Chondrocyte (in vitro differentiated cells): Measurements from ENCODE around the gene CCL13. TPM values are rescaled to one million over a fixed set of nuclear protein-coding genes. Genes with fewer than 3 reads are reported as not detected.

Source experiments
- DNase-seq: peaks from one replicate; pipeline ENCODE4 v3.0.0; 2021; ENCODE audit warnings: mixed read lengths, low spot score
- H3K27ac Mint-ChIP-seq: one replicate; pipeline ENCODE4 v1.8.0; 2021; ENCODE audit warnings: mild to moderate bottlenecking, moderate library complexity, mixed read lengths; ENCODE audit not compliant: unreplicated experiment
- H3K27me3 Mint-ChIP-seq: 2 replicates; pipeline ENCODE4 v1.8.0; 2021; ENCODE audit warnings: low read depth, mixed read lengths
- H3K36me3 Mint-ChIP-seq: 2 replicates; pipeline ENCODE4 v1.8.0; 2021; ENCODE audit warnings: low read depth, mixed read lengths
- H3K4me1 Mint-ChIP-seq: 2 replicates; pipeline ENCODE4 v1.8.0; 2021; ENCODE audit warnings: low read depth, mild to moderate bottlenecking, mixed read lengths
- H3K4me3 Mint-ChIP-seq: one replicate; pipeline ENCODE4 v1.8.0; 2021; ENCODE audit warnings: mild to moderate bottlenecking, moderate library complexity, mixed read lengths; ENCODE audit not compliant: unreplicated experiment
- H3K9me3 Mint-ChIP-seq: 2 replicates; pipeline ENCODE4 v1.8.0; 2021; ENCODE audit warnings: low read depth, mixed read lengths
- CTCF ChIP-seq: fragments of 200-600 bp; sonication (generic); IDR thresholded peaks from 2 replicates; pipeline ENCODE4 v1.5.0; 2021; ENCODE audit warnings: antibody characterized with exemption, mild to moderate bottlenecking, moderate library complexity
- total RNA-seq: library from RNA; stranded (reverse); gene quantifications from 3 replicates; pipeline ENCODE4 v1.2.1, GENCODE V29; 2021

CCL13 gene
- total RNA-seq, 1 donor from 2014 or later = not detected

DNA sequence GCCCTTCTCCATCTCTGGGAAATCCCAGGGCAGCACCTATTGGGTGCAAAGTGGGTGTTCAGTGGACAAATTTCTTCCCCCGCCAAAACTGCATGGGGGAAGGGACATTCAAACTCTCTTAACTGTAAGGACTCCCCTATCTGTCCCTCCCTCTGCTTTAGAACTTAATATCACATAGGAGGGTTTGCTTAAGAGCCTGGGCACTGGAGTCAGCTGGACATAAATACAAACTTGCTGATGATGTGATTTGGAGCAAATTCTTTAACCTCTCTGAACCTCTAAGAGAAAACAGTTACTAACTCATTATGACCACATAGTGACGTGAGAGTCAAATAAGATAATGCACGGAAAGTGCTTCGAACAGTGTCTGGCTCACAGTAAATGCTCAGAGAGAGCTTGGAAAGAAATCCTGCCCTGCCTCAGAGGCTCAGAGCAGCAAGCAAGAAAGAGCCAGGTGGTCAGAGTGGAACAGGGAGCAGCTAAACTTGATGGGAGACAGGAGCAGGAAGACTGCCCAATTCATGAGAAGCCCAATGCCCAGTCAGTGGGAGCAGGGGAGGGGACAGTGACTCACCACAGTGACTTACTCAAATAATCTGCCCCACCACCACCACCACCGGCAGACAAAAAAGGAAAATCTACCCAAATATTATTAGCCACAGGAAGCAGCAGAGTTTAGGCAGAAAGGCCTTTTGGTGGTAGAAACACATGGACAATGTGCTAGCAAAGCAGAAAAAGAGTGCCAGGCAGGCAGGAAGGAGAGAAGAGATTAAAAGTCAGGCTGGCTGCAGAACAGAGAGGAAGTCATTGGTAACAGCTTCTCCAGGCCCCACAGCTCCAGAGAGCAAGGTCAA, 30.6 kb downstream of the CCL13 start:
- H3K4me1 Mint-ChIP-seq = peaks cover 6% of the 10 kb centered on the region
- no peaks in the 10 kb centered on the region for H3K36me3 Mint-ChIP-seq
- no peak for DNase-seq
- peak overlapping the region; percentile 8 for H3K27ac Mint-ChIP-seq
- H3K27me3 Mint-ChIP-seq = peaks cover 10% of the 10 kb centered on the region
- TF ChIP-seq CTCF = no peak
- no peaks in the 10 kb centered on the region for H3K9me3 Mint-ChIP-seq
- H3K4me3 Mint-ChIP-seq = no peak overlapping the region

- Mint-ChIP-seq H3K9me3 (no peaks in the 10 kb centered on the region), H3K36me3 (no peaks in the 10 kb centered on the region), H3K4me1 (peaks cover 6% of the 10 kb centered on the region), H3K27me3 (peaks cover 10% of the 10 kb centered on the region), H3K27ac (peak overlapping the region; percentile 8), H3K4me3 (no peak overlapping the region)
- TF ChIP-seq CTCF = no peak
- DNase-seq = no peak
Measured at GRCh38 chr17:34387566-34387965, 31.3 kb downstream of the CCL13 start.

DNA sequence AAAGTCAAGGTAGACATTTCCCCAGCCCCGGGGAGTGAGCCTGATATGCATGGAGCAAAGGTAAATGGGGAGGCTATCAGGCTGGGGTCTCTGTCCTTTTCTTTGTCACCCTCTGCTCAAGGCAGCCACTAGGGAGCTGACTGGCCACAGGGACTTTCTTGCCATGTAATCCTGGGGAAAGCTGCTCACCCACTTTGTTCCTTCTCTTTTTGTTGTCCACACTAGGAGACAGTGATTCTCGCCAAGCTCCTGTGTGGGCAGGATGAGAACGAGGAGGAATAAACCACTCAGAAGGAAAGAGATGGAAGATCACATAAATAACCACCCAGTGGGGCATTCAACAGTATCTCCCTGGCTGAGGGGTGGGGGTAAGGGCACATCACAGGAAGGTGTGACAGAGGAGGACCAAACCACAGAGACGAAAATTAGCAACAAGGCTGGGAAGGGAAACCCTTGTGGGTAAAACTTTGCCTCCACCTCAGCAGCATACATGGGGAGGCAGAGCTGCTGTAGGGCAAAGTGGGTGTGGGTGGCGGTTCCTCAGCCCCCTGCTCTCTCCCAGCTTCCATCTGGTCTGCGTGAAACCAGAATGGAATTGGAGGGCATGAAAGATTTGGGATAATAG, 33.0 kb downstream of the CCL13 start:
- Mint-ChIP-seq H3K4me3 (no peak overlapping the region), H3K4me1 (peaks cover 6% of the 10 kb centered on the region), H3K9me3 (no peaks in the 10 kb centered on the region), H3K27ac (no peak overlapping the region), H3K36me3 (no peaks in the 10 kb centered on the region), H3K27me3 (peaks cover 12% of the 10 kb centered on the region)
- no peak for DNase-seq
- TF ChIP-seq CTCF = no peak

- H3K4me3 Mint-ChIP-seq = no peak overlapping the region
- H3K4me1 Mint-ChIP-seq = peaks cover 6% of the 10 kb centered on the region
- no peak for DNase-seq
- no peak overlapping the region for H3K27ac Mint-ChIP-seq
- no peak for TF ChIP-seq CTCF
- H3K9me3 Mint-ChIP-seq = no peaks in the 10 kb centered on the region
- no peaks in the 10 kb centered on the region for H3K36me3 Mint-ChIP-seq
- H3K27me3 Mint-ChIP-seq = peaks cover 13% of the 10 kb centered on the region
Measured at GRCh38 chr17:34390649-34391048, 34.4 kb downstream of the CCL13 start.

GRCh38 chr17:34391241-34391640, 35.0 kb downstream of the CCL13 start:
- peaks cover 13% of the 10 kb centered on the region for H3K27me3 Mint-ChIP-seq
- H3K9me3 Mint-ChIP-seq = no peaks in the 10 kb centered on the region
- no peak for TF ChIP-seq CTCF
- DNase-seq = no peak
- H3K36me3 Mint-ChIP-seq = no peaks in the 10 kb centered on the region
- H3K4me3 Mint-ChIP-seq = no peak overlapping the region
- H3K27ac Mint-ChIP-seq = no peak overlapping the region
- peaks cover 6% of the 10 kb centered on the region for H3K4me1 Mint-ChIP-seq
